ENCODE data around the gene ASZ1.

Gene ASZ1

DNA sequence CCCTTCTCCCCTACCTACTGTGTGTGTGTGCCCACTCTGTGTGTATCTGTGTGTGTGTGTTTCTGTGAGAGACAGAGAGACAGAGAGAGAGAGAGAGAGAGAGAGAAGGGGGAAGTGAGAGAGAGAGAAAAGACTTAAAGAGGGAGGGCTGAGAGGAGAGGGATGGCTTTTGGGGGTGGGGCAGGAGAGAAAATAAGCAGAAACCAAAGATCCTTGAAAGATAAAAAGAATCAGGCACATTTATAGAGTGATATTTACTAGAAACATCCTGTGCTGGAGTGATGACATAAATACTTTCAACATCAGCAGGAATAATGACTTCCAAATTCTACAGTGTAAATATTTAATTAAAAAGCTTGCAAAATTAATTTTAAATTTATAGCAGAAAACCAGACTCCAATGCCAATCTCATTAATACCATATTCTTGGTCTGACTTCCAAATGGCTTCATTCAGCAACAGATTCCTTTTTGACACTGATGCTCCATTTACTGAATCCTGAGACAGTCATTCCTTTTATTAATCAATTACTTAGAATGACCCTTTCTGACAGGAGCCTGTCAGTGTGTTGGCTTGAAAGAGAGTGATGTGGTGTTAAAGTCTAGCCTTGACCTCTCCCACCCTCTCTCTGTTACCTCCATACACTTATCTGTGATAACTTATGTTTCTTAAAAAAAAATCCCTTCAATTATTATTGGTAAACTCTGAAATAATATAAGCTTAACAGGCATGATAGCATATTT, 62.8 kb downstream of the ASZ1 start:
- H3K79me2 ChIP-seq (ENCODE audit: insufficient read depth, low read length): no peaks in the 10 kb centered on the region
- no peak overlapping the region for H3K4me2 ChIP-seq (ENCODE audit: insufficient read depth, low read length)
- H3K36me3 ChIP-seq (ENCODE audit: insufficient read depth, low read length): no peaks in the 10 kb centered on the region
- H3K4me1 ChIP-seq (ENCODE audit: insufficient read depth, low read length): no peaks in the 10 kb centered on the region
- TF ChIP-seq CTCF (IDR thresholded peaks at IDR 0.05; ENCODE audit: borderline replicate concordance, extremely low read depth, low read length, poor library complexity, severe bottlenecking) (no peak), EZH2 (IDR thresholded peaks at IDR 0.05; ENCODE audit: borderline replicate concordance, low read depth, low read length, severe bottlenecking) (no peak)
- H3K27me3 ChIP-seq (ENCODE audit: insufficient read depth, low read length, poor library complexity): peaks cover 5% of the 10 kb centered on the region
- no peak overlapping the region for H3K4me3 ChIP-seq (ENCODE audit: low read depth in 1 of 2, low read length in 2 of 2)
- H4K20me1 ChIP-seq (ENCODE audit: insufficient read depth, low read length): no peaks in the 10 kb centered on the region
- DNase-seq: no peak
- no peak overlapping the region for H3K27ac ChIP-seq (ENCODE audit: low read length)
- no peak overlapping the region for H2AFZ ChIP-seq (ENCODE audit: low read depth, low read length)
- ATAC-seq (ENCODE audit: insufficient read depth, low read depth): no peak
- no peak overlapping the region for H3K9ac ChIP-seq (ENCODE audit: low read depth, low read length)
- no peaks in the 10 kb centered on the region for H3K9me3 ChIP-seq (ENCODE audit: insufficient read depth, low read length, severe bottlenecking)

GRCh38 chr7:117362294-117362888, 64.9 kb downstream of the ASZ1 start:
- DNase-seq (no peak), ATAC-seq (ENCODE audit: insufficient read depth, low read depth) (no peak)
- Histone ChIP-seq H4K20me1 (ENCODE audit: insufficient read depth, low read length) (no peaks in the 10 kb centered on the region), H3K4me2 (ENCODE audit: insufficient read depth, low read length) (no peak overlapping the region), H3K79me2 (ENCODE audit: insufficient read depth, low read length) (no peaks in the 10 kb centered on the region), H3K27ac (ENCODE audit: low read length) (no peak overlapping the region), H3K4me1 (ENCODE audit: insufficient read depth, low read length) (no peaks in the 10 kb centered on the region), H3K9ac (ENCODE audit: low read depth, low read length) (no peak overlapping the region), H3K36me3 (ENCODE audit: insufficient read depth, low read length) (no peaks in the 10 kb centered on the region), H3K9me3 (ENCODE audit: insufficient read depth, low read length, severe bottlenecking) (no peaks in the 10 kb centered on the region), H2AFZ (ENCODE audit: low read depth, low read length) (no peak overlapping the region), H3K27me3 (ENCODE audit: insufficient read depth, low read length, poor library complexity) (peaks cover 5% of the 10 kb centered on the region), H3K4me3 (ENCODE audit: low read depth in 1 of 2, low read length in 2 of 2) (no peak overlapping the region)
- TF ChIP-seq EZH2 (IDR thresholded peaks at IDR 0.05; ENCODE audit: borderline replicate concordance, low read depth, low read length, severe bottlenecking) (no peak), CTCF (IDR thresholded peaks at IDR 0.05; ENCODE audit: borderline replicate concordance, extremely low read depth, low read length, poor library complexity, severe bottlenecking) (no peak)

DNA sequence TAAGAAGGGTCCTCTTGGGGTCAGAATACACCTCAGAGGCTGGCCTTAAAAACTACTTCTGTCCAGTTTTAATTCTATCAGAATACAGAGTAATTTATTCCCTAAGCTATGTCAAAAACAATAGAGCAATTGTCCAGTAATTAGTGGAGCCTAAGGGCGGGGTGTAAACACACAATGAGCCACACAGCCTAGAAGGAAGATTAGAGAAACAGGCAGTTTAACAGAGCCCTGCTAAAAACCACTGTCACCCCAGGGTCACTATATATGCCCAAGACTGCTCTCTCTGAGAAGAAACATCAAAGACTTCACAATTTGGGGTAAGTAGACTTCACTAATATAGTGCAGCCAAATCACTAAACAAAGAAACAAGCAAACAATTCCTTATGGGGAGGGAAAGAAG, 77.3 kb downstream of the ASZ1 start:
- Histone ChIP-seq H3K27ac (ENCODE audit: low read length) (no peak overlapping the region), H3K9me3 (ENCODE audit: insufficient read depth, low read length, severe bottlenecking) (no peaks in the 10 kb centered on the region), H3K27me3 (ENCODE audit: insufficient read depth, low read length, poor library complexity) (no peaks in the 10 kb centered on the region), H4K20me1 (ENCODE audit: insufficient read depth, low read length) (no peaks in the 10 kb centered on the region), H3K4me1 (ENCODE audit: insufficient read depth, low read length) (no peaks in the 10 kb centered on the region), H3K4me2 (ENCODE audit: insufficient read depth, low read length) (no peak overlapping the region), H3K36me3 (ENCODE audit: insufficient read depth, low read length) (no peaks in the 10 kb centered on the region), H3K9ac (ENCODE audit: low read depth, low read length) (no peak overlapping the region), H3K79me2 (ENCODE audit: insufficient read depth, low read length) (no peaks in the 10 kb centered on the region), H2AFZ (ENCODE audit: low read depth, low read length) (no peak overlapping the region), H3K4me3 (ENCODE audit: low read depth in 1 of 2, low read length in 2 of 2) (no peak overlapping the region)
- DNase-seq: no peak
- TF ChIP-seq EZH2 (IDR thresholded peaks at IDR 0.05; ENCODE audit: borderline replicate concordance, low read depth, low read length, severe bottlenecking) (no peak), CTCF (IDR thresholded peaks at IDR 0.05; ENCODE audit: borderline replicate concordance, extremely low read depth, low read length, poor library complexity, severe bottlenecking) (no peak)
- ATAC-seq (ENCODE audit: insufficient read depth, low read depth): no peak

Data from DND-41 (cell line).